K562 (cell line): ENCODE measurements around the gene FAM149A. TPM values are rescaled to one million over a fixed set of nuclear protein-coding genes. Genes with fewer than 3 reads are reported as not detected.
A peak's percentile ranks its signal among the peaks of the same experiment; 100 is the strongest.

ENCODE experiments used
- FOXA1 ChIP-seq: fragments of 450-650 bp; IDR thresholded peaks from 2 replicates; pipeline ENCODE4 v1.6.1; 2016; ENCODE audit warnings: mild to moderate bottlenecking, borderline replicate concordance
- KDM5B ChIP-seq: fragments of 200-600 bp; sonication (generic); IDR thresholded peaks from 2 replicates; pipeline ENCODE4 v1.6.1; 2012; ENCODE audit warnings: low read depth, mild to moderate bottlenecking, moderate library complexity, low read length, control low read depth, inconsistent platforms; ENCODE audit not compliant: insufficient replicate concordance
- NBN ChIP-seq: fragments of 450-650 bp; IDR thresholded peaks from 2 replicates; pipeline ENCODE4 v1.6.1; 2016; ENCODE audit warnings: low read depth, mild to moderate bottlenecking
- NCOA6 ChIP-seq: fragments of 450-650 bp; IDR thresholded peaks from 2 replicates; pipeline ENCODE4 v1.6.1; 2017; ENCODE audit warnings: mild to moderate bottlenecking
- SNIP1 ChIP-seq: fragments of 450-650 bp; IDR thresholded peaks from 2 replicates; pipeline ENCODE4 v1.7.1; 2017; ENCODE audit warnings: low read depth, mild to moderate bottlenecking
- SOX6 ChIP-seq: fragments of 450-650 bp; IDR thresholded peaks from 2 replicates; pipeline ENCODE4 v1.6.1; 2014; ENCODE audit warnings: mild to moderate bottlenecking
- TAF7 ChIP-seq: fragments of 450-650 bp; IDR thresholded peaks from 2 replicates; pipeline ENCODE4 v1.6.1; 2016; ENCODE audit warnings: missing genetic modification characterization, missing compliant biosample characterization
- ZBTB40 ChIP-seq, 2 experiments: fragments of 450-650 bp in 1 of 2; sonication (generic) in 1 of 2; formaldehyde crosslinking in 1 of 2; IDR thresholded peaks; 2 replicates each; pipeline versions ENCODE4 v1.7.1 to v1.9.0; 2016 to 2022; ENCODE audit warnings: inconsistent platforms in 1 of 2, mild to moderate bottlenecking in 1 of 2, missing genetic modification reagents in 1 of 2
- polyA plus RNA-seq, 8 experiments: library from polyadenylated mRNA; depleted of rRNA in 4 of 8; stranded (reverse) in 5 of 8; unstranded in 3 of 8; fragments of >200 nt; fragmentation: Nextera tagmentation in 2 of 8; fragmentation: Illumina TruSeq in 1 of 8; extraction: Ambion mirVana in 2 of 8; extraction: Trizol in 1 of 8; gene quantifications; 2 replicates each; pipeline versions ENCODE4 v1.2.1 to v1.2.3, GENCODE V29; 2011 to 2014; ENCODE audit warnings: inconsistent platforms in 1 of 8, missing spikeins in 1 of 8
- total RNA-seq, 7 experiments: library from RNA; depleted of rRNA in 6 of 7; stranded (reverse); fragments of >200 nt in 6 of 7; fragmentation: Illumina TruSeq in 2 of 7; extraction: Trizol in 2 of 7; gene quantifications; 2 replicates each; pipeline versions ENCODE4 v1.2.1 to v1.2.3, GENCODE V29; 2011 to 2021; ENCODE audit warnings: low replicate concordance in 1 of 7
- TF ChIP-seq, protein P1 (sequence below): sonication (generic); formaldehyde crosslinking; IDR thresholded peaks from 2 replicates; pipeline ENCODE4 v1.8.1; 2023; ENCODE audit warnings: mild to moderate bottlenecking, missing genetic modification reagents
- TF ChIP-seq, protein P2 (sequence below), 3 experiments: fragments of 200-800 bp in 1 of 3; fragments of 250-450 bp in 1 of 3; fragments of 450-650 bp in 1 of 3; sonication (Bioruptor Pico) in 1 of 3; sonication (Bioruptor generic) in 1 of 3; formaldehyde crosslinking in 1 of 3; IDR thresholded peaks; 2 replicates each; pipeline versions ENCODE4 v1.6.1 to v1.8.0; 2016 to 2022; ENCODE audit warnings: mild to moderate bottlenecking in 2 of 3, missing genetic modification characterization in 2 of 3, missing compliant biosample characterization in 1 of 3, moderate library complexity in 1 of 3

The FAM149A gene
- total and polyA plus RNA-seq, 9 of the 15 experiments (the other 6 are each of a cell fraction or from before 2014, with no cell fraction given), result not detected

DNA sequence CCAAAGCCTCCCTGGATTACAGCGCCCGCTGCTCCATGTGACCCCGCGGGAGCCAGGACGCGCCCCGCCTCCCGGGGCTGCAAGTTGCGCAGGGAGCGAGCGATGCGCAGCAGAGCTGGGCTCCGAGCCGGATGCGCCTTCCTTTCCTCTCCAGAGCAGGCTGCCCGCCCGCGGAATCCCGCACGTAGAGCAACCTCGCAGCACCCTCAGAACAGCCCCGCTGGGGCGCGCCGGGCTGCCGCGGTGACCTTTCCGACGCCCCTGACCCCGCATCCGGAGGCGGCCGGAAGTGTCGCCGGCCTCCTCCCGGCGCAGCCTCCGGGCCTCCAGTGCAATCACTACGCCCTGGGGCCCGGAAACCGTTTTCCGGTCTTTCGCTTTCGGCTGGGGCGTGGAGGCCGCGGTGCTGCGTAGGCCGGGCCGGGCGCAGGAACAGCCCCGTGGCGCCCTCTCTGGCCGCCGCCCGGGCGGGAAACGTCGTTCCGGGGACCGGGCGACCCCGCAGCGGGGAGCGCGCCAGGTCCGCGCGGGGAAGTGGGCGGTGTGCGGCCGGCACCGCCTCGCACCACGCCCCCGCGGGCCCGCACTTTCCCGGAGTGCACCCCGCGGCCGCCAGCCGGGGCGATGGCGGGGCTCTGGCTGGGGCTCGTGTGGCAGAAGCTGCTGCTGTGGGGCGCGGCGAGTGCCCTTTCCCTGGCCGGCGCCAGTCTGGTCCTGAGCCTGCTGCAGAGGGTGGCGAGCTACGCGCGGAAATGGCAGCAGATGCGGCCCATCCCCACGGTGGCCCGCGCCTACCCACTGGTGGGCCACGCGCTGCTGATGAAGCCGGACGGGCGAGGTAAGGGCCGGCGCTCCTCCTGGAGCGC, 86.9 kb downstream of the FAM149A start, which contains the start of gene CYP4V2 (continued):
- TF ChIP-seq ZBTB40 (IDR thresholded peaks at IDR 0.05), result peak; percentile 95
- no peak for TF ChIP-seq ZBTB40 (CRISPR knock-in tag; IDR thresholded peaks at IDR 0.05)
- peak; percentile 53 for TF ChIP-seq SOX6
- no peak for TF ChIP-seq NCOA6
- TF ChIP-seq TAF7 (tag), result peak; percentile 51; the same call in 1 of the 2 replicates
- TF ChIP-seq, protein P1, sequence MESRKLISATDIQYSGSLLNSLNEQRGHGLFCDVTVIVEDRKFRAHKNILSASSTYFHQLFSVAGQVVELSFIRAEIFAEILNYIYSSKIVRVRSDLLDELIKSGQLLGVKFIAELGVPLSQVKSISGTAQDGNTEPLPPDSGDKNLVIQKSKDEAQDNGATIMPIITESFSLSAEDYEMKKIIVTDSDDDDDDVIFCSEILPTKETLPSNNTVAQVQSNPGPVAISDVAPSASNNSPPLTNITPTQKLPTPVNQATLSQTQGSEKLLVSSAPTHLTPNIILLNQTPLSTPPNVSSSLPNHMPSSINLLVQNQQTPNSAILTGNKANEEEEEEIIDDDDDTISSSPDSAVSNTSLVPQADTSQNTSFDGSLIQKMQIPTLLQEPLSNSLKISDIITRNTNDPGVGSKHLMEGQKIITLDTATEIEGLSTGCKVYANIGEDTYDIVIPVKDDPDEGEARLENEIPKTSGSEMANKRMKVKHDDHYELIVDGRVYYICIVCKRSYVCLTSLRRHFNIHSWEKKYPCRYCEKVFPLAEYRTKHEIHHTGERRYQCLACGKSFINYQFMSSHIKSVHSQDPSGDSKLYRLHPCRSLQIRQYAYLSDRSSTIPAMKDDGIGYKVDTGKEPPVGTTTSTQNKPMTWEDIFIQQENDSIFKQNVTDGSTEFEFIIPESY (CRISPR knock-in tag), result 0 out of 2 replicates have a peak, but pooled peaks have one; percentile 19
- TF ChIP-seq FOXA1, result no peak
- TF ChIP-seq KDM5B, result peak; percentile 40
- TF ChIP-seq SNIP1, result no peak
- peak; percentile 51; the same call in 1 of the 2 replicates for TF ChIP-seq NBN
- TF ChIP-seq, protein P2, sequence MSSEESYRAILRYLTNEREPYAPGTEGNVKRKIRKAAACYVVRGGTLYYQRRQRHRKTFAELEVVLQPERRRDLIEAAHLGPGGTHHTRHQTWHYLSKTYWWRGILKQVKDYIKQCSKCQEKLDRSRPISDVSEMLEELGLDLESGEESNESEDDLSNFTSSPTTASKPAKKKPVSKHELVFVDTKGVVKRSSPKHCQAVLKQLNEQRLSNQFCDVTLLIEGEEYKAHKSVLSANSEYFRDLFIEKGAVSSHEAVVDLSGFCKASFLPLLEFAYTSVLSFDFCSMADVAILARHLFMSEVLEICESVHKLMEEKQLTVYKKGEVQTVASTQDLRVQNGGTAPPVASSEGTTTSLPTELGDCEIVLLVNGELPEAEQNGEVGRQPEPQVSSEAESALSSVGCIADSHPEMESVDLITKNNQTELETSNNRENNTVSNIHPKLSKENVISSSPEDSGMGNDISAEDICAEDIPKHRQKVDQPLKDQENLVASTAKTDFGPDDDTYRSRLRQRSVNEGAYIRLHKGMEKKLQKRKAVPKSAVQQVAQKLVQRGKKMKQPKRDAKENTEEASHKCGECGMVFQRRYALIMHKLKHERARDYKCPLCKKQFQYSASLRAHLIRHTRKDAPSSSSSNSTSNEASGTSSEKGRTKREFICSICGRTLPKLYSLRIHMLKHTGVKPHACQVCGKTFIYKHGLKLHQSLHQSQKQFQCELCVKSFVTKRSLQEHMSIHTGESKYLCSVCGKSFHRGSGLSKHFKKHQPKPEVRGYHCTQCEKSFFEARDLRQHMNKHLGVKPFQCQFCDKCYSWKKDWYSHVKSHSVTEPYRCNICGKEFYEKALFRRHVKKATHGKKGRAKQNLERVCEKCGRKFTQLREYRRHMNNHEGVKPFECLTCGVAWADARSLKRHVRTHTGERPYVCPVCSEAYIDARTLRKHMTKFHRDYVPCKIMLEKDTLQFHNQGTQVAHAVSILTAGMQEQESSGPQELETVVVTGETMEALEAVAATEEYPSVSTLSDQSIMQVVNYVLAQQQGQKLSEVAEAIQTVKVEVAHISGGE (CRISPR knock-in tag; IDR thresholded peaks at IDR 0.05), result peak in 2 of 3 experiments; percentile 86 to 96; a peak in 4 of 6 replicates
